Panc1 (cell line): ENCODE results near the gene SNIP1. TPM values are rescaled to one million over a fixed set of nuclear protein-coding genes. Genes with fewer than 3 reads are reported as not detected.
A peak's percentile ranks its signal among the peaks of the same experiment; 100 is the strongest.

Experiments used
- ATAC-seq: fragments of 200-7000 bp; cut with Tn5 transposase; 2 replicates; pipeline ENCODE4 v1.9.1; 2020; ENCODE audit warnings: mild to moderate bottlenecking, moderate library complexity
- BruUV-seq: library from RNA; stranded (reverse); fragments of 400-500 nt; replicated peaks from 2 replicates; lab custom pipeline; 2021; lab: Mats Ljungman, UMichigan
- CTCF ChIA-PET: fragments of 300-600 bp; sonication (Branson Sonifier 250); formaldehyde crosslinking; loops from one replicate; lab custom pipeline; 2022; ENCODE audit warnings: antibody characterized with exemption; lab: Charles Lee
- POLR2A ChIA-PET: fragments of 300-600 bp; sonication (Branson Sonifier 250); formaldehyde crosslinking; loops from one replicate; lab custom pipeline; 2022; ENCODE audit warnings: antibody characterized with exemption; lab: Charles Lee
- DNase-seq: peaks from one replicate; pipeline ENCODE4 v3.0.0-alpha.2; 2010; ENCODE audit warnings: low read depth, low spot score
- H3K27ac ChIP-seq: 2 replicates; pipeline ENCODE4 v1.5.1; 2011; ENCODE audit warnings: mild to moderate bottlenecking, low read length, inconsistent platforms
- H3K27me3 ChIP-seq: fragments of 200-500 bp; sonication (Bioruptor generic); 2 replicates; pipeline ENCODE4 v1.6.0; 2014; ENCODE audit warnings: low read length, inconsistent platforms; ENCODE audit not compliant: control insufficient read depth, insufficient read depth
- H3K36me3 ChIP-seq: fragments of 200-500 bp; sonication (Bioruptor generic); 2 replicates; pipeline ENCODE4 v1.5.1; 2014; ENCODE audit warnings: inconsistent platforms, mild to moderate bottlenecking, low read length, moderate library complexity; ENCODE audit not compliant: control insufficient read depth, insufficient read depth
- H3K4me1 ChIP-seq: 2 replicates; pipeline ENCODE4 v1.5.1; 2011; ENCODE audit warnings: inconsistent platforms, mild to moderate bottlenecking, low read length, moderate library complexity; ENCODE audit not compliant: control insufficient read depth, insufficient read depth
- H3K4me3 ChIP-seq, 2 experiments: 2 replicates each; pipeline ENCODE4 v1.5.1; 2011 to 2012; ENCODE audit warnings: low read depth in 2 of 2, low read length in 2 of 2, mild to moderate bottlenecking in 2 of 2, inconsistent platforms in 1 of 2, moderate library complexity in 1 of 2
- H3K9me3 ChIP-seq: fragments of 200-500 bp; sonication (Bioruptor generic); 2 replicates; pipeline ENCODE4 v1.5.1; 2014; ENCODE audit warnings: low read depth, mild to moderate bottlenecking, inconsistent platforms, low read length, moderate library complexity; ENCODE audit not compliant: control insufficient read depth, insufficient read depth
- CTCF ChIP-seq: fragments of 450-650 bp; IDR thresholded peaks from 2 replicates; pipeline ENCODE4 v1.5.1; 2017; ENCODE audit warnings: mild to moderate bottlenecking
- POLR2AphosphoS5 ChIP-seq: IDR thresholded peaks from 2 replicates; pipeline ENCODE4 v1.6.1; 2012; ENCODE audit warnings: mild to moderate bottlenecking, low read depth, low read length, moderate library complexity
- SIN3A ChIP-seq: IDR thresholded peaks from 2 replicates; pipeline ENCODE4 v1.6.1; 2012; ENCODE audit warnings: low read depth, mild to moderate bottlenecking, low read length, moderate library complexity, borderline replicate concordance; ENCODE audit not compliant: insufficient read depth
- in situ Hi-C: cut with HindIII; loops from 2 replicates; pipeline ENCODE4 v1.10.0; 2016; ENCODE audit warnings: low sequenced_read_pairs, low pct_unique_long_range_greater_than_20kb
- intact Hi-C: fragments of 100-400 bp; cut with micrococcal nuclease; formaldehyde crosslinking; loops from one replicate; pipeline ENCODE4 v1.10.0; 2022; ENCODE audit not compliant: unreplicated experiment
- total RNA-seq: library from RNA; stranded (reverse); gene quantifications from one replicate; pipeline ENCODE4 v1.2.1, GENCODE V29; 2021; ENCODE audit not compliant: unreplicated experiment
- TF ChIP-seq, protein P1 (sequence below), 2 experiments: IDR thresholded peaks; 2 replicates each; pipeline ENCODE4 v1.6.1; 2011 to 2012; ENCODE audit warnings: low read depth in 2 of 2, control low read depth in 1 of 2, low read length in 1 of 2, mild to moderate bottlenecking in 1 of 2, moderate library complexity in 1 of 2; ENCODE audit not compliant: insufficient read depth in 1 of 2

Gene SNIP1
- total RNA-seq, 1 experiment from 2014 or later, result 21.4 TPM

- ChIA-PET CTCF (interaction anchor here (0.7 to 2.6 kb wide), 8 partner anchors 9 to 911 kb away, joined by 3 to 20 read pairs (median 6); partner anchors contain the start of gene SNIP1), POLR2A (interaction anchor here (0.7 kb wide), 1 partner anchor 15 kb away, joined by 3 read pairs; no protein-coding TSS in a partner anchor)
- TF ChIP-seq, protein P1, sequence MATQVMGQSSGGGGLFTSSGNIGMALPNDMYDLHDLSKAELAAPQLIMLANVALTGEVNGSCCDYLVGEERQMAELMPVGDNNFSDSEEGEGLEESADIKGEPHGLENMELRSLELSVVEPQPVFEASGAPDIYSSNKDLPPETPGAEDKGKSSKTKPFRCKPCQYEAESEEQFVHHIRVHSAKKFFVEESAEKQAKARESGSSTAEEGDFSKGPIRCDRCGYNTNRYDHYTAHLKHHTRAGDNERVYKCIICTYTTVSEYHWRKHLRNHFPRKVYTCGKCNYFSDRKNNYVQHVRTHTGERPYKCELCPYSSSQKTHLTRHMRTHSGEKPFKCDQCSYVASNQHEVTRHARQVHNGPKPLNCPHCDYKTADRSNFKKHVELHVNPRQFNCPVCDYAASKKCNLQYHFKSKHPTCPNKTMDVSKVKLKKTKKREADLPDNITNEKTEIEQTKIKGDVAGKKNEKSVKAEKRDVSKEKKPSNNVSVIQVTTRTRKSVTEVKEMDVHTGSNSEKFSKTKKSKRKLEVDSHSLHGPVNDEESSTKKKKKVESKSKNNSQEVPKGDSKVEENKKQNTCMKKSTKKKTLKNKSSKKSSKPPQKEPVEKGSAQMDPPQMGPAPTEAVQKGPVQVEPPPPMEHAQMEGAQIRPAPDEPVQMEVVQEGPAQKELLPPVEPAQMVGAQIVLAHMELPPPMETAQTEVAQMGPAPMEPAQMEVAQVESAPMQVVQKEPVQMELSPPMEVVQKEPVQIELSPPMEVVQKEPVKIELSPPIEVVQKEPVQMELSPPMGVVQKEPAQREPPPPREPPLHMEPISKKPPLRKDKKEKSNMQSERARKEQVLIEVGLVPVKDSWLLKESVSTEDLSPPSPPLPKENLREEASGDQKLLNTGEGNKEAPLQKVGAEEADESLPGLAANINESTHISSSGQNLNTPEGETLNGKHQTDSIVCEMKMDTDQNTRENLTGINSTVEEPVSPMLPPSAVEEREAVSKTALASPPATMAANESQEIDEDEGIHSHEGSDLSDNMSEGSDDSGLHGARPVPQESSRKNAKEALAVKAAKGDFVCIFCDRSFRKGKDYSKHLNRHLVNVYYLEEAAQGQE (IDR thresholded peaks at IDR 0.05; ENCODE audit: insufficient read depth in 1 of 2, low read depth in 2 of 2, low read length in 1 of 2), result no peak
- TF ChIP-seq SIN3A, result no peak
- no peak for TF ChIP-seq POLR2AphosphoS5
- peak; percentile 76 for TF ChIP-seq CTCF
- intact Hi-C loops (loop anchor here (1.0 kb wide), 1 partner anchor 32 kb away; no protein-coding TSS in a partner anchor), in situ Hi-C loops (no loop called here)
- H3K36me3 ChIP-seq, result peaks cover under 1% of the 10 kb centered on the region
- H3K9me3 ChIP-seq, result no peaks in the 10 kb centered on the region
- ATAC-seq (no peak), DNase-seq (no peak)
- H3K27me3 ChIP-seq, result no peaks in the 10 kb centered on the region
- no peak overlapping the region for H3K27ac ChIP-seq
- H3K4me3 ChIP-seq, result no peak overlapping the region
- BruUV-seq, result no TSS peak
- H3K4me1 ChIP-seq, result 0 out of 2 replicates have a peak, but pooled peaks cover 2% of the 10 kb centered on the region
Observed at GRCh38 chr1:37487619-37487984, 66.5 kb downstream of the SNIP1 start.

GRCh38 chr1:37486680-37487618, 67.1 kb downstream of the SNIP1 start:
- TF ChIP-seq, protein P1 (IDR thresholded peaks at IDR 0.05; ENCODE audit: insufficient read depth in 1 of 2, low read depth in 2 of 2, low read length in 1 of 2), result no peak
- TF ChIP-seq CTCF, result peak; percentile 98
- BruUV-seq, result no TSS peak
- H3K36me3 ChIP-seq, result no peaks in the 10 kb centered on the region; the same call in 1 of the 2 replicates
- in situ Hi-C loops (no loop called here), intact Hi-C loops (loop anchor here (1.0 kb wide), 1 partner anchor 32 kb away; no protein-coding TSS in a partner anchor)
- ChIA-PET CTCF (interaction anchor here (0.7 to 2.6 kb wide), 9 partner anchors 8 to 911 kb away, joined by 3 to 20 read pairs (median 6); partner anchors contain the start of gene SNIP1), POLR2A (interaction anchor here (0.6 to 0.7 kb wide), 2 partner anchors 17 to 369 kb away, joined by 3 to 4 read pairs; no protein-coding TSS in a partner anchor)
- DNase-seq (no peak), ATAC-seq (peak; percentile 83)
- no peaks in the 10 kb centered on the region for H3K27me3 ChIP-seq
- no peaks in the 10 kb centered on the region for H3K9me3 ChIP-seq
- no peak overlapping the region for H3K27ac ChIP-seq
- no peak overlapping the region for H3K4me3 ChIP-seq
- 0 out of 2 replicates have a peak, but pooled peaks cover 2% of the 10 kb centered on the region for H3K4me1 ChIP-seq
